KMS-11 (cell line): Measurements from ENCODE around the gene PYURF.
A peak's percentile ranks its signal among the peaks of the same experiment; 100 is the strongest.

Source experiments
- H2AFZ ChIP-seq: fragments of 200-600 bp; sonication (generic); 2 replicates; pipeline ENCODE4 v1.6.1; 2016; ENCODE audit warnings: antibody characterized with exemption, mixed run types, low read depth
- H3K27ac ChIP-seq: fragments of 200-600 bp; sonication (generic); 2 replicates; pipeline ENCODE4 v1.6.1; 2016; ENCODE audit warnings: mild to moderate bottlenecking, mixed run types
- H3K27me3 ChIP-seq: fragments of 200-600 bp; sonication (generic); 2 replicates; pipeline ENCODE4 v1.6.1; 2017; ENCODE audit warnings: mild to moderate bottlenecking, low read depth, mixed run types, moderate library complexity; ENCODE audit not compliant: insufficient read depth
- H3K36me3 ChIP-seq: fragments of 200-600 bp; sonication (generic); 2 replicates; pipeline ENCODE4 v1.6.1; 2017; ENCODE audit warnings: mild to moderate bottlenecking, mixed run types; ENCODE audit not compliant: insufficient read depth
- H3K4me1 ChIP-seq: fragments of 200-600 bp; sonication (generic); 2 replicates; pipeline ENCODE4 v1.6.1; 2016; ENCODE audit warnings: mild to moderate bottlenecking, low read depth, mixed run types; ENCODE audit not compliant: poor library complexity, severe bottlenecking
- H3K4me2 ChIP-seq: fragments of 200-600 bp; sonication (generic); 2 replicates; pipeline ENCODE4 v1.7.0; 2016; ENCODE audit warnings: mild to moderate bottlenecking, mixed run types
- H3K4me3 ChIP-seq: fragments of 200-600 bp; sonication (generic); IDR thresholded peaks from 2 replicates; pipeline ENCODE4 v1.6.1; 2017; ENCODE audit warnings: low read depth, low read length, mixed read lengths; ENCODE audit not compliant: insufficient read depth
- H3K79me2 ChIP-seq: fragments of 200-600 bp; sonication (generic); 2 replicates; pipeline ENCODE4 v1.6.1; 2016; ENCODE audit warnings: low read depth, mixed run types; ENCODE audit not compliant: insufficient read depth
- H3K9ac ChIP-seq: fragments of 200-600 bp; sonication (generic); 2 replicates; pipeline ENCODE4 v1.6.1; 2016; ENCODE audit warnings: mild to moderate bottlenecking, mixed run types
- H4K20me1 ChIP-seq: fragments of 200-600 bp; sonication (generic); 2 replicates; pipeline ENCODE4 v1.6.1; 2016; ENCODE audit warnings: mild to moderate bottlenecking, mixed run types; ENCODE audit not compliant: insufficient read depth
- CTCF ChIP-seq: fragments of 200-600 bp; sonication (generic); conservative IDR thresholded peaks from 2 replicates; pipeline ENCODE4 v1.6.1; 2017; ENCODE audit warnings: low read depth, mild to moderate bottlenecking, antibody characterized with exemption, low read length, moderate library complexity, mixed read lengths

Gene PYURF

DNA sequence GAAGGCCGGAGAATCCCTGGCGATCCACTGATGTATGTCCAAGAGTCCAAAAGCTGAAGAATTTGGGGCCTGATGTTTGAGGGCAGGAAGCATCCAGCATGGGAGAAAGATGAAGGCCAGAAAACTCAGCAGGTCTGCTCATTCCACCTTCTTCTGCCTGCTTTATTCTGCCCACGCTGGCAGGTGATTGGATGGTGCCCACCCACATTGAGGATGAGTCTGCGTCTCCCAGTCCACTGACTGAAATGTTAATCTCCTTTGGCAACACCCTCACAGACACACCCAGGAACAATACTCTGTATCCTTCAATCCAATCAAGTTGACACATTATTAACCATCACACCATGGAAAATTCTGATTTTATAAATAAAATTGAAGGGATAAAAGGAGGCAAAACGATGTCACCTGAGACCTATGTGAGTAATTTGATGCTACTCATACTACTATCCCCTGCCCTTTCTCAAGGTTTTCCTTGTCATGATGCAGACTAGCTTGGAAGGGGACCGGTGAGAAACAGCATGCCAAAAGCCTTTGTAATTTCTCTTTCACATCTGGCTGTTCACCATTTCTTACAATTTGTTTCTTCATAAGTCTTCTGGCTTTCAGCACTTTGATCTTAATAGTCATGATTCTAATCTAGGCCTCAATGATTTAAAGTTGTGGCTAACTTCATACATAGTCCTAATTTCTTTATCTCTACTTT lies 9.7 kb upstream of the PYURF start:
- Histone ChIP-seq H3K9ac (no peak overlapping the region), H2AFZ (no peak overlapping the region), H3K27me3 (no peaks in the 10 kb centered on the region), H3K27ac (no peak overlapping the region), H3K79me2 (no peaks in the 10 kb centered on the region), H3K4me2 (no peak overlapping the region), H3K4me1 (peaks cover 6% of the 10 kb centered on the region), H3K36me3 (no peaks in the 10 kb centered on the region), H3K4me3 (no peak overlapping the region), H4K20me1 (no peaks in the 10 kb centered on the region)
- no peak for TF ChIP-seq CTCF

GRCh38 chr4:88531549-88531948 lies 8.0 kb upstream of the PYURF start:
- no peak overlapping the region for H3K4me3 ChIP-seq
- no peak overlapping the region for H3K4me2 ChIP-seq
- no peak for TF ChIP-seq CTCF
- H3K27ac ChIP-seq, result no peak overlapping the region
- no peaks in the 10 kb centered on the region for H4K20me1 ChIP-seq
- H3K4me1 ChIP-seq, result peaks cover 13% of the 10 kb centered on the region
- H3K27me3 ChIP-seq, result no peaks in the 10 kb centered on the region
- no peaks in the 10 kb centered on the region for H3K79me2 ChIP-seq
- no peak overlapping the region for H2AFZ ChIP-seq
- H3K9ac ChIP-seq, result no peak overlapping the region
- H3K36me3 ChIP-seq, result no peaks in the 10 kb centered on the region

DNA sequence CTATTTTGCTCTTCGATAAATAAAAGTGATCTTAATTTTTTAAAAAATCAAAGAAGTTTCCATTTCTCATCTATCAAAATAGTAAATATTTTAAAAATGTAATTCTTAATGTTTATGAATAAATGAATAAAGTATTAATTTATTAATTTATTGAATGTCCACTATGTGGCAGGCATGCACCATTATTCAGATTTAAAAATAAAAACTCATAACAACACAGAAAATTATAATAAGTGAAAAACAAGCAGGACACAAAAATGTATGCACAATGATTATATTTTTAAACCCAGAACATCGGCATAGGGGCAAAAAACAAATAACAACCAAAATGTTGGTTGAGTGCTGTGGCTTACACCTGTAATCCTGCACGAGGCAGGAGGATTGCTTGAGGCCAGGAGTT lies 5.3 kb upstream of the PYURF start:
- peaks cover 32% of the 10 kb centered on the region for H3K4me1 ChIP-seq

DNA sequence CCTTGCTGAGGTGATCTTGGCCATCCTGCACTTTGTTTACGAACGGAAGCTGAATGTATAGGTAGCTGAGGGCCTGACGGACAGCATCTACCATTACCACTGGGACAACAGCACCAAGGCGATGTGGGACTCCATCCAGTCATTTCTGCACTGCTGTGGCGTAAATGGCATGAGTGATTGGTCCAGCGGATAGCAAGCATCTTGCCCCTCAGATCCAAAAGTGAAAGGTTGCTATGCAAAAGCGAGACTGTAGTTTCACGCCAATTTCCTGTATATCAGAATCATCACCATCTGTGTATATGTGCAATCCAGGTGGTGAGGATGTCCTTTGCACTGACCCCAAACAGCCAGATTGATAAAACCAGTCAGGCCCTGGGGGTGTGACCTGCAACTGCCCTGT lies 4.2 kb upstream of the PYURF start:
- Histone ChIP-seq H3K4me1 (peaks cover 32% of the 10 kb centered on the region), H3K9ac (no peak overlapping the region), H3K27ac (no peak overlapping the region), H2AFZ (peak overlapping the region; percentile 23; the same call in 1 of the 2 replicates), H3K79me2 (peaks cover 6% of the 10 kb centered on the region), H3K4me2 (peak overlapping the region; percentile 25; the same call in 1 of the 2 replicates), H3K27me3 (no peaks in the 10 kb centered on the region), H3K4me3 (no peak overlapping the region), H3K36me3 (no peaks in the 10 kb centered on the region), H4K20me1 (no peaks in the 10 kb centered on the region)
- TF ChIP-seq CTCF, result no peak

More for the DNA sequence above, 5.3 kb upstream of the PYURF start:
- Histone ChIP-seq H4K20me1 (no peaks in the 10 kb centered on the region), H3K4me2 (no peak overlapping the region), H2AFZ (no peak overlapping the region), H3K9ac (no peak overlapping the region), H3K27ac (no peak overlapping the region), H3K79me2 (no peaks in the 10 kb centered on the region), H3K36me3 (no peaks in the 10 kb centered on the region), H3K4me3 (no peak overlapping the region), H3K27me3 (no peaks in the 10 kb centered on the region)
- TF ChIP-seq CTCF, result no peak; the same call in 1 of the 2 replicates
